Measurements from ENCODE around the gene SEC16A. TPM values are rescaled to one million over a fixed set of nuclear protein-coding genes. Genes with fewer than 3 reads are reported as not detected.

The SEC16A gene
- 100 to 1,000 TPM in 2 of 6 experiments, 10 to 100 TPM in 4; 46.9 to 108 (median 72.0) TPM for total RNA-seq
- long read RNA-seq, partial matches to known transcripts: 1 of 4 reads
- long read RNA-seq, other reads (novel, unspliced or antisense): 2 of 4 reads

GRCh38 chr9:136482793-136483588 is at the start of gene SEC16A:
Gene SEC16A (minus strand): TSS chr9:136483040. CDS start chr9:136477615, 5,425 bp downstream.
- peak within 1 kb of the TSS; percentile 93 to 98 (median 97) for H3K27ac ChIP-seq
- WGBS (ENCODE audit: insufficient coverage, low coverage, low lambda C conversion rate, missing lambda C conversion rate): 2% methylated on average over 68 of the region's 109 CpGs
- H3K36me3 ChIP-seq: peaks cover 0 to 13% (median 0%) of the 10 kb centered on the region in 4 donors
- DNase-seq: peak; percentile 100
- H3K4me3 ChIP-seq: peak within 1 kb of the TSS; percentile 95 to 100 (median 97)
- peaks cover 0 to 42% (median 18%) of the 10 kb centered on the region in 4 donors for H3K4me1 ChIP-seq
- H3K9me3 ChIP-seq: no peaks in the 10 kb centered on the region
- no peaks in the 10 kb centered on the region for H3K27me3 ChIP-seq
- ATAC-seq: peak; percentile 69 to 81 (median 75)
- no peak for TF ChIP-seq CTCF (IDR thresholded peaks at IDR 0.05)
- TF ChIP-seq POLR2A (IDR thresholded peaks at IDR 0.05): peak; percentile 89
- intact Hi-C loops (cut with DNase I): no loop called here

- no peak for ATAC-seq
- Histone ChIP-seq H3K4me1 (peaks cover 0 to 15% (median 4%) of the 10 kb centered on the region in 4 donors), H3K36me3 (peaks cover 0 to 4% (median 0%) of the 10 kb centered on the region in 4 donors), H3K9me3 (no peaks in the 10 kb centered on the region), H3K27me3 (no peaks in the 10 kb centered on the region), H3K4me3 (no peak overlapping the region), H3K27ac (no peak overlapping the region)
- no peak for DNase-seq
- TF ChIP-seq CTCF (IDR thresholded peaks at IDR 0.05) (no peak), POLR2A (IDR thresholded peaks at IDR 0.05) (no peak)
- WGBS (ENCODE audit: insufficient coverage, low coverage, low lambda C conversion rate, missing lambda C conversion rate): 20% methylated on average over 1 of the region's 39 CpGs
- intact Hi-C loops (cut with DNase I): no loop called here
Observed at GRCh38 chr9:136531904-136532798, 49.3 kb upstream of the SEC16A start.

GRCh38 chr9:136531186-136531903 is 48.5 kb upstream of the SEC16A start:
- Histone ChIP-seq H3K4me1 (peaks cover 0 to 20% (median 4%) of the 10 kb centered on the region in 4 donors), H3K27me3 (no peaks in the 10 kb centered on the region), H3K4me3 (no peak overlapping the region), H3K36me3 (peaks cover 0 to 4% (median 0%) of the 10 kb centered on the region in 4 donors), H3K27ac (no peak overlapping the region), H3K9me3 (no peaks in the 10 kb centered on the region)
- DNase-seq: no peak
- intact Hi-C loops (cut with DNase I): no loop called here
- ATAC-seq: no peak
- TF ChIP-seq POLR2A (IDR thresholded peaks at IDR 0.05) (no peak), CTCF (IDR thresholded peaks at IDR 0.05) (no peak)
- 82% methylated on average over 6 of the region's 37 CpGs for WGBS (ENCODE audit: insufficient coverage, low coverage, low lambda C conversion rate, missing lambda C conversion rate)
